ENCODE measurements around the gene RREB1.
"Not testable (repeated sequence)": the region's sequence is repeated elsewhere in the genome, so short reads cannot be mapped to it uniquely, and the experiment has no call there.

RREB1 gene

DNA sequence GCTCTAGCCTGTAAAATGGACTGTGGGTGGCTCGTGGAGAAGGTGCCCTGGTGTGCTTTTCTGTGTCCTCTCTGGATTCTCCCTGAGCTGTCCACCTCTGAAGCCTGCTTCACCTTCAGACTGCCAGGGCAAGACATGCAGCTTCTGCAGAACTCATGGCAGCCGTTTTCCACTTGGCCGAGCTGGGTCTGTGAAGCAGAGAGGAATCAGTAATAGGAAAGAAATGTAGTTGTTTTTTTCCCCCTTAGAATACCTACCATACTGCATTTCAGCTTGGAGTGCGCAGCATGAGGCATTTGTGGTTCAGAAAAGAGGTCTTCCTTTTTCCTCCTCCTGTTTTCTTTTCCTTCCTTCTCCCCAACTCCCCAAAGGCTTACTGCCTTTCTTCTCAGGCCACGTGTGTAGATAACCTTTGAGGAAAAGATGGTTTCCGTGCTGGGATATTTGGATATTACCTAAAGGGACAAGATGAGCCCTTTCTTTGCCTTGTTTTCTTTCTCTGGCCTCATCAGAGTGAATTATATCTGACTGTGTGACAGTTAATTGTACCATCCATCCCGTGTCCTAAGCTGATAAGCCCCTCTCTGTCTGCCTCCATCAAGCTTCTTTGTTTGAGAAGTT, 39.4 kb downstream of the RREB1 start:
- no peak for DNase-seq

DNA sequence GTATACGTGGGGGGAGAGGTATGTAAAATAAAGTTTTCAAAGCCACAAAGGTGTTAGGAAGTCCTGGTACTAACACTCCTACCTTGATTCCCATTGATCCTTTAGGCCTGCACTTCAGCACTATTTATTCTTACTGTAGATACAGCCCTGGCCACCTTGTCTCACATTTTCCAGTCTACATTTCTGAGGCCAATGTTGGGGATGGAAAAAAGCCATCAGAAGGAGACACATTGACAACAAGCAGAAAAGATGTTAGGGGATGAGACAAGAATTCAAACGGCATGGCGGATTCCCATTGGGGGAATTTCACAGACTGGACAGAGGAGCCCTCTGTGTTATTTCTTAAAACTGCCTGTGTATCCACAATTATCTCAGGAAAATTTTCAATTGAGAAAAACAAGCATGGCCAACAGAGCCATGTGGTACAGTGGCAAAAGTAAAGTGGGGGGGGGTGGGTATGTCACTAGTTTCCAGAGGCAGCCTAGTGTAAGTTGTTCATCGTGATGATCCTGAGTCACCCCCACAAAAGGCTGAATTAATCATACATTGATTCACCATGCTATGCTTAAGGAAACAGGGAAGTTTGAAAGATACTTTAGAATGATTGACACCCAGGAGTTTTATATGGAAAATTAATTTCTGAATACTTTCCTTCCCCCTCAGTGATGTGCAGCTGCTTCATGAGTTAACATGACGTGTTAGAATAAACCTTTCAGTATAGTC, 40.5 kb downstream of the RREB1 start:
- DNase-seq: no peak

DNA sequence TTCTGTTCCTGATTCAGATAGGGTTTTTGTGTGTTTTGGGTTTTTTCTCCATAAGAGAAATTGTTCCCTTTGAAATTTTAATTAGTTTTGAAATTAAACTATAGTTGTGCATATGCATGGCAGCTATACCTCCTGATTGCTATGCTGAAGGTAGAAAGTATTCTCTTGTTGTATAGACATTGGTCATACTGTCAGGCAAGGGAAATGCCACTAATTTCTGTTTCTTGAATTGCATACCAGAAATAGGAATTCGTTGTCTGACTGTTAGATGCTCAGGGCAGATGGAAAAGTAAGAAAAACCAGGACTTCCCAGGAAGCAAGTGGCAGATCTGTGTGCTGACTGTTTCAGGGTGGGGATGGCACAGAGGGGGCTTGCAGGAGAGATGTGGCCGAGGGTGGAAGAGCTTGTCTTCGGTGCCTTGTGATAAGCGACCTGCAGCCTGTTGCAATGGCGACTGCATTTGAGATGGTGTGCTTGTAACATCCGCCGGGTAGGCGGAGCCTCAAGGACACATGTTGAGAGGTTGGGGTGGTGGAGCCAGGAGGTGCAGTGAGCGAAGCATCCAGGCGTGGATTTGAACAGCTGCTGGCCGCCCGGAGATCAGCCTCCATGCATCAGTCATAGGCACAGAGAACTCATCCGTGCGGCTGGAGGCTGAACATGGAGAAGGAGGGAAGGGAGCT, 42.8 kb downstream of the RREB1 start:
- no peak for DNase-seq

DNA sequence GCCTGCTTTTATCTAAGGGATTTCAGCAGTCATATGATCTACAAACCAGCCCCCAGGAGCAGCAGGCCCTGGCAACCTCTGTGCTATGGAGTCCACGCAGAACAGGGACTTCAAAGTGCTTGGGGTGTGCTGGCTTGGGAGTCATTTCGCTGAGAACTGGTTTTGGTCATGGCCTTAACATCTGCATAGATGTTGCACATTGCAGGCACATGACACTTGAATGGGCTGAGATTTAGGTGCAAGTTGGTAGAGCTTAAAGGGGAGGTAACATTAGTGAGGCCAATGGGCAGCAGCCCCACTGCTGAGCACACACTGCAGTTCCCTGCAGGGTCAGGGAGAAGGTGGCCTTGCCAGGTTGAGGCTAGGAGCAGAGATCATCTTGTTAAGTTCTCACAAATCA, 43.6 kb downstream of the RREB1 start:
- DNase-seq: no peak

DNA sequence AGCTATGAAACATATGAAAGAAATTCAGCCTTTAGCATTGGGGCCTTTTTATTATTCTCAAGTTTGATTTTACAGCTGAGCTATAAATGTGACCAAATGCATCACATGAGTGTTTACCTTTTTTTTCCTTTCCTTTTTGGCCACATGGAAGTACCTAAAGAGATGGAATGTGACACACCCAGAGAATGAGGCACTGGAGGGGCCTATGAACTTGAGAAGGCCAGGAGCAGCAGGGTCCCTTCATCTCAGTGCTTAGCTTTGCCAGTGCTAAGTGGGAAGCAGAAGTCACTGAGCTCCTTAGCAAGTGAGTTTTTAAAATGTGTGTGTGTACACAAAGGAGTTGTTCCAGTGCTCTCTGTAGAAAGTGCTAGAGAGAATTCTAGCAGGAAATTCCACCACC, 44.7 kb downstream of the RREB1 start:
- no peak for DNase-seq

DNA sequence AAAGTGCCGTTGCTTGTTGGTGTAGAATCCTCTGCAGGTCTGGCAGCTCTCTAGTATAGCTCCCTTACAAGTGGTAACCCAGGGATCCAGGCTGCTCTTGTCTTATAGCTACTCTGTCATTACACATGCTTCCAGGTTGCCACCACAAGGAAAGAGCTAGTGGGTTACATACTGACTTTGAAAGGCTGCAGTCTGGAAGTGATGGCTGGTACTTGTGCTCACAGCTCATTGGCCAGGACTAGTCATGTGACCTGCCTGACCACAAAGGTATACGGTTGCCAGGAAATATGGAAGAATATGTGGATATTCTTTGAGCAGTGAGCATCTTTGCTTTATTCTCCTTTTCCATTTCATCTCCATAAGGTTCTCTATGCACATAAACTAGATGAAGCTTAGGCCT, 46.0 kb downstream of the RREB1 start:
- no peak for DNase-seq

DNA sequence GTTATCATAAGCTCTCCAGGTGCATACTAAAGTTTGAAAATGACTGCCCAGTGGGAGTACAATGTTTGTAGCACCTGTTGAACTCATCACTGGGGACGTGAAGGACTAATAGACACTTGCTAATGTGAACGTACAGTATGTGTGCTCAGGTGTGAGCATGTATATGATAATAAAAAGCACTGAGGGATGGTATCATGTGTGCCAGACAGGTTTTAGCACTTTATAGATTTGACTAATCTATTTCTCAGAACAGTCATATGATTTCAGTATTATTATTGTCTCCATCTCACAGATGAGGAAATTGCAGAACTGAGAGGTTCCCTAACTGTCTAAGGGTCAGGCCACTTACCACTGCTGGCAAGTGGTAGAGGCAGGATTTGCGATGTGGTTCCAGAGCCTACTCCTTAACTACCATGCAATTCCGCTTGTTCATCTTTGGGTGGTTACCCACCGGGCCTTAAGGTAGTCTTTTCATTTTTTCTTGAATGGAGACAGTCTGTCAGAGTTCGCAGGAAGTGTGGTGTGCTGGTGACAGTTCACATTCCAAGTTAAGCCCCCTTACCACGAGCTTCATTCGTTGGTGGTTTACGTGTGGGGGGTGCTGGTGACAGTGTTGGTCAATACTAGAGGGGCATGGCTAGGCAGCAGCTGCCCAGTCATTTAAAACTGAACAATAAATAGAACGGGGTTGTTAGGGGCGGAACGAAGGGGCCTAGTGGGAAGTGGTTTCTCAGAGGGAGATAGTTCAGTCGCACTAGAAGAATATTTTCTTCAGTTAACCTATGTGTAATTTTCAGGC, 46.8 kb downstream of the RREB1 start:
- no peak for DNase-seq

DNA sequence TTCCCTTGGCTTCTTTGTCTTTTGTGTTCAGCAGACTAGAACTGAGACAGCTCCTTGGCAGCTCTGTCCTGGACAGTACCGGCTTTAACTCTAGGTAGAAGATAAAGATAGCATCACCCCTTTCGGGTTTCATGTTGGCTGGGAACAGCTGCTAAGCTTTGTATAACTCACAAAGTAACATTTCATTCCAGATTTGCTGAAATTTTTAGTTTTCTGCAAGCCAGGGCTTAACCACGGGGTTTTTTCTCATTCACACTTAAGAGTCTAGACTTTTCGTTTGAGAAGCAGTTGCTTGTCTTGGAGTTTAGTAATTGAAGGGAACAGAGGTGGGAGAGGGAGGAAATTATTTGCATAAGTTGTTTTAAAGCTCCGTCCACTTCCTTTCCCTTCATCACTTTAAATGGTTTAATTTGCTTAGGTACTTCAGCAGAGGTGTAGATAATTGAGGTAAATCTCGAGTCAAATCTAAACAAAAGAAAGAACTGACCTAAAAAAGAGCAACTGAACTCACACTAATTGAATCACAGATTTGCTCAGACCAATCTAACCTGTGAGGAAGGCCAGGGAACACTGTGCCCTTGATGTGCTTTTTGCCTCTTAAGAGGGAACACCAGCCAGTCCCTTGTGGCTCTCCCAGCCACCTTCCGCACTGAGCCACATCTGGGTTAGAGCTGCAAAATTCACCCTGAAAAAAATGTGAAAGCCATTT, 48.3 kb downstream of the RREB1 start:
- no peak for DNase-seq

DNA sequence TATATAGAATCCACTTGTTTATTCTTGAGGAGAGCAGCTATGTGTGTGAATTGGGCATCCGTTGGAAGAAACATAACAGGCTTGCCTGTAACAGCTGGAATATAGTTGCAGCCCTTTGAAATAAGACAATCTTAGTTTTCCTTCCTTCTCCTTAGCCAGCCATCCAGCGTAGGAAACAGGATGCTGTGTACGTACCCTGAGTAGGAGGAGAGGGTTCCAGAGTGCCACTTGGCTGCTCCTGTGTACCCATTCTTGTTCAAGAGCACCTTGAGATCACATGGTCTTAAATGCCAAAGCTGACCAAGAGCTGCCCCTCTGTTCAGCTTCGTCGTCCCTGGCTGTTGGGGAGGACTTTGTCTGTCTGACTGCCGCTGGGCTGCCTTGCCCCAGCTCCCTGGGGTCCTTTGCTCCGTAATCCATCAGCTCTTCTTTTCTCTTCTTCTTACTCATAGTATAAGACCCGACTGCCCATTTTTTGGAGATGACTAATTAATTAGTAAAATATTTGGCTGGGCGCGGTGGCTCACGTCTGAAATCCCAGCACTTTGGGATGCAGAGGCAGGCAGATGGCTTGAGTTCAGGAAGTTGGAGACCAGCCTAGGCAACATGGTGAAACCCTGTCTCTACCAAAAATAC, 49.0 kb downstream of the RREB1 start:
- DNase-seq: no peak

DNA sequence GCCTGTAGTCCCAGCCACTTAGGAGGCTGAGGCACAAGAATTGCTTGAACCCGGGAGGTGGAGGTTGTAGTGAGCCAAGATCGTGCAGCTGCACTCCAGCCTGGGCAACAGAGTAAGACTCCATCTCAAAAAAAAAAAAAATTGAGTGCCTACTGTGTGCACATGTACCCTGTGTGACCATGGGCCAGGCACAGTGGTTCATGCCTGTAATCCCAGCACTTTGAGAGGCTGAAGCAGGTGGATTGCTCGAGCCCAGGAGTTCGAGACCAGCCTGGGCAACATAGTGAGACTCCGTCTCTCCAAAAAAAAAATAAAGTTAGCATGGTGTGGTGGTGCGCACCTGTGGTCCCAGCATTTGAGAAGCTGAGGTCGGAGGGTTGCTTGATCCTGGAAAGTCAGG, 49.5 kb downstream of the RREB1 start:
- DNase-seq: not testable (repeated sequence)

DNA sequence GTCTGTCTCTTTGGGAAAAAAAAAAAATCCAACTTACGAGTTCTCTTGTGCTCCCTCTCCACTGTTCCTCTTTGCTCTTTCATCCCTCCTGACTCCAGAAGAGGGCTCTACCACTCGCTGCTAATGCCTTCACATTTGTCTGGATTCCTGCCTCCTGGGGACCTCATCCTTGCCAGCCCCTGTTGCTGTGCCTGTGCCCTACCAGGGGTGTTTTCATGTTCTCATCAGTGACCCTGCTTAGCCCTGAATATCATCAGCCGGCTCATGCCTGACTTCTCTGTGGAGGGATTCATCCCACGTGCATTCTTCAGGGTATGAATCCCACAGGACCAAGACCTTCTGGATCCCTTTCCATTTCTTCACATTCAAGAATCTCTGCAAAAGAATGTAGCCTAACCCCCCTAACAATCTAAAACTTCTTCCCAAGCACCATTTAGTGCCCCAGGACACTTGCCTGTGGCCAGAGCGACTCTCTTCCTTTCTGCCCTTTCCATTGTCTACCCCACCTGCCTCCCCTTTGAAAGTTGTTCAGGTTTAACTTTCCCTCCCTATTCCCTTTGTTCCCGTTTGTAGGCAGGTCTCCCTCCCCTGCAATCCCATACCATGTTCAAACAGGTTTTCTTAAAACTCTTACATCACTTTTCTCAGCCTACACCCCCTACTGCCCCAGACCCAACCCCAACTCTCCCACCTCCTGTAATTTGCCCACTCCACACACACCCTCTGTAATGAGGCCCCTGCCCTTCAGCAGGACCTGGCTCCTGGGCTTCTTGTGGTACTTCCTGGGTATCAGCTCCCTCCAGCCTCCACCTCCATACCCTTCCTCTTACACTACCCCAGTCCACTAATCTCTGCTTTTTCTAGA, 50.2 kb downstream of the RREB1 start:
- no peak for DNase-seq

DNA sequence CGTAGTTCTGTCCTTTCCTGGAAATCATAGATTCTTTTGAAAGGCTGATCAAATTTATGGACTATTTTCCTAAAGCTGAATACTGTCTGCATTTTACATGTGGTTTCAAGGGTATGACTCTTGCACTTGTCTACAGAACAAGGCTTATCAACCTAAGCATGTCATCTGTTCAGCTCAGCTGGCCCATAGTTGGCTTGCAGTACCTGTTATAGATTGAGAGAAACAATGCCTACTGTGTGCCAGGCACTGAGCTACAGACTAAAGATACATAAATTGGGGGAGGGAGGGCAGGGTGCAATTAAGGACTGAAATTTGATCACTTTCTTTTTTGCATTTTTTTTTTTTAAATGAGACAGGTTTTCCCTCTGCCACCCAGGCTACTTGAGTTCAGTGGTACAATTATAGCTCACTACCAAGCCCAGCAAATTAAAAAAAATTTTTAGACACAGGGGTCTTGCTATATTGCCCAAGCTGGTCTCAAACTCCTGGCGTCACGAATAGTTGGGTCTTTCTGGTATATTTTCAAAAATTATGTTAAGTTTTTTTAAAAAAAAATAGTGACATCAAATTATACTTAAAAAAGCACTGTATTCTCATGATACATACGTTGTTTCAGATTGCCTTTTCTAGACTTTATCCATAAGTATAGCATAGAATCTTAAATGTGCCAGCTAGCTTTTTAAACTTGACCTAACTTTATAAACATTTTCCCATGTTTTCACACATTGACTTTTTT, 52.2 kb downstream of the RREB1 start:
- no peak for DNase-seq

DNA sequence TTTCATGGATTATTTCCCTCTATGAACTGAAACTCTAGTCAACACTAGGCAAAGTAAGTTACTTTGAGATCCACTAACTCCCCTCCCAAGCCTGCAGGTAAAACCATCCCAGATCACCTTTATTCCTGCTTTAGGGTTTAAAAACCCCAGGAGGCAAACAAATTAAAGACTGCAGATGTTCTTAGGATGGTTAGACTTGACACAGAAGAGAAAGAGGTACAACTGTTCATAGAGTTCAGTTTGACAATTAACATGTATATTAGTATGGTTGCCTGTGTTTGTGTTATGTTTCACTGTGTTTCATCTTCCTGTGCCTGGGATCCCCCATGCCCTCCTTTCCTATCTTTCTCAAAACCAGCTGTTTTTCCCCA, 53.5 kb downstream of the RREB1 start:
- DNase-seq: no peak

DNA sequence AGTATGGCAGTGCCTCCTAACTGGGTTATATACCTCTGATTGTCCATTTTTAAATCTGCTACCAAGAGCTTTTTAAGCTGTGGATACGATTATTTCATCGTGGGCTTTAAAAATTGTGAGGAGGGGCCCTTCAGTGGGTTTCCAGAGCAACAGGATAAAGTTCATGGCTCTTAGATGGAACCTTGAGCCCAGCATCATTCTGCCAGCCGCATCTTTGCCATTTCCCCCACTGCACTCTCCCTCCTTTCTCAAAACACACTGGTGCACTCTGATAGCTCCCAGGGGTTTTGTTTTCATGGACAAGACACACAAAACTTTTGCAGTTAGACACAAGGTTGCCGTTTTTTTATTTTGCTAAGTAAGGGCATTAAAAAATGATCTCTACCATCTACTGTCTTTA, 54.1 kb downstream of the RREB1 start:
- no peak for DNase-seq

DNA sequence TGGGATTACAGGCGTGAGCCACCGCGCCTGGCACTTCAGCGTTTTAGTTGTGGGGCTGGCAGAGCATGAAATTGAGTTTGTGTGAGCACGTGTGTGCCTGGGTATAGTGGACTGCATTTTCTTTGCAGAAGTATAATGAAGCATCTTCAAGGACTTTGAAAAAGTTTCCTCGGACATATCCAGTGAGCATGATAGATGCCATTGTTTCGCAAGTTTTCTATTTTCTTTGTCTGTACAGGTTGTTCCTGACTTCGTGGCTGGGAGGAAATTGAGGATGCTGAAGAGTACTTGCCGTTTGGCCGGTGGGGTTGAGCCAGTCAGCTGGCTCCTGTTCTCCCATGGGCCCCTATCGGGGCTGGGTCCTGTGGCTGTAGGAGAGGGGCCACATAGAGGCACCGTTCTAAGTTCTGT, 55.9 kb downstream of the RREB1 start:
- DNase-seq: no peak

DNA sequence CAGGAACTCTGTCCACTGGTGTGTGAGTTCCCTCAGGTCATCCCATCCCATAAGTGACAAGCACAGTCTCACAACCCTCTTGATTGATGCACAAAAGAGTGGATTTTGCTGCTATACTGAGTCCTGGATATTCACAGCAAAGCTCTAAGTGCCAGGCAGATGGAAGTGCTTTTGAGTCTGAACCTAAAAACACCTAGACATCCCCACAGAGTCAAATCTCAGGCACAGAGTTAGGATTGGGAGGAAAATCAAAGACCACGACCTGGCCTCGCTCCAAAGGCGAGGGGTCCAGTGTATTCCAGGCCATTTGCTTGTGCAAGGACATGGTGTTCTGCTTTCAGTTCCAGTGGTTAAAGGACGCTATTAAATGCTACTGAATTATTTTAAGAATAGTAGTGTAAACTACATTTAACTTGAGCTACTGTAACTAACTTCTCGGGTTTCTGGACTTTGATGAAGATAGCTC, 56.8 kb downstream of the RREB1 start:
- DNase-seq: no peak

DNA sequence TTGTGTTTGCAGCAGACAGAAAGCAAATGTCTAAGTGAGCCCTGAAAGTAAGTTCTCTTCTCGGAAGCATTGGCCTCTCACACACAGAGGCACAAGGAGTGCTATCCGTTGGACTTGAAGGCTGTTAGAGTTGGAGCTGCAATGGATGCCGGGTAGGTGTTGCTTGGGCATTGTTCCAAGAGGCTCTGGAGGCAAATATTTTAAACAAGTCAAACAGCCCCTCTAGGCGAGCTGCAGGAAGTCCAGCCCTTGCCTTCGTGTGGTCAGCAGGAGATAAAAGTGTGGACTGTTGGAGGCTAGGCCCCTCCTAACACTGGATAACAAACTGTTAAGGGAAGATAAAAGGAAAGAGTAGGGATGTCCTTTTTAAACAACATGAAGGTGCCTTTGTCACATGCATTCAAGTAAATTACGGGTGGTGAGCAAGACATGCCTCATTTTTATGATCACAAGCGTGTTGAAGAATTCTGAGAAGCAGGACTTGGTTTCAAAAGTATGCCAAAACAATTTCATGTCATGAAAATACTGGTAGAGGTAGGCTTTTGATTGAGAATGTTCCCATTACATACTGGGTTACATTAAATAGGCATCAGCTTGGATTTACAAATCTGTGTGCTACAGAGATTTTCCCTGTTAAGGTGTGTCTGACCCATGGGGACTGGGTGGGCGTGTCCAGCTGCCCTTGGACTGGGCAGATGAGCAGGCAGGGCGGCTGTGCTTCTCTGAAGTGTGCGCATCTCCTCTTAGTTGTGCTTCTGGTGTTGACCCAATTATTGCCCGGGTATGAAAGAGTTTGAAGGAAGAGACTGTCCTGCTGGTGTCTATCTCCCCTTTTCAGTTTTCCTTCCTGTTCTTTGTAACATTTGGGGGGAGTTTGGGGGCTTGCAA, 57.5 kb downstream of the RREB1 start:
- DNase-seq: no peak

DNA sequence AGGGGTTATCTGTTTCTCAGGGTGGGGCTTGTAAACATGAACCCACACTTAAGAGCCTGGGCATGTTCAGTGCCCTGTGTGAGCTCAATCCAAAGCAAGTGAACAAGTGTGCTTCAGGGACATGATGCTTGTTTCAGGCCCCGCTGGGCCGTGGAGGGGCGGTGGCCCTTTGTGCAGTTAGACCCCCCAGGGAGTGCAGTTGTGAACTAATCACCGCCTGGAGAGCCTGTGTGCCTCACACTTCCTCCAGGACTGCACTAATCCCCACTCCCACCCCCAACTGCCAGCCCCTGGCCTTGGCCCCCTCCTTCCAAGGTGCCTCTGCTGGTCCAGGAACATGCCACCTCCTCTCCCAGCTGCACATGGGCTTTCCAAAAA, 58.1 kb downstream of the RREB1 start:
- DNase-seq: no peak
